ENCODE data around the gene PRKAR1A.

PRKAR1A gene

GRCh38 chr17:68599552-68600066 lies 87.4 kb downstream of the PRKAR1A start:
- H3F3A ChIP-seq (ENCODE audit: insufficient read depth) = no peaks in the 10 kb centered on the region
- H3K9ac ChIP-seq (ENCODE audit: low read length) = no peak overlapping the region
- no peaks in the 10 kb centered on the region for H3K9me2 ChIP-seq (replicated peaks; ENCODE audit: insufficient read depth, low read length)
- H3K36me3 ChIP-seq (ENCODE audit: low read length) = no peaks in the 10 kb centered on the region
- TF ChIP-seq CTCF (IDR thresholded peaks at IDR 0.05; ENCODE audit: insufficient read depth, low read length, poor library complexity, severe bottlenecking) (no peak), EZH2phosphoT487 (conservative IDR thresholded peaks at IDR 0.05; ENCODE audit: low read length) (no peak)
- no peak overlapping the region for H2AFZ ChIP-seq (ENCODE audit: low read depth, low read length, severe bottlenecking)
- H4K20me1 ChIP-seq (ENCODE audit: low read depth, low read length) = no peaks in the 10 kb centered on the region
- no peak overlapping the region for H3K4me3 ChIP-seq (ENCODE audit: insufficient read depth, low read length, poor library complexity, severe bottlenecking)
- no peaks in the 10 kb centered on the region for H3K9me3 ChIP-seq (ENCODE audit: insufficient read depth, low read length)
- no peak overlapping the region for H3K27ac ChIP-seq (ENCODE audit: low read depth, low read length)
- H3K27me3 ChIP-seq (ENCODE audit: low read length) = no peaks in the 10 kb centered on the region
- H3K4me2 ChIP-seq (ENCODE audit: low read depth, low read length, poor library complexity, severe bottlenecking) = no peak overlapping the region
- H3K79me2 ChIP-seq (ENCODE audit: insufficient read depth, low read length) = no peaks in the 10 kb centered on the region

- no peaks in the 10 kb centered on the region for H3K9me3 ChIP-seq (ENCODE audit: insufficient read depth, low read length)
- no peak overlapping the region for H3K27ac ChIP-seq (ENCODE audit: low read depth, low read length)
- no peak overlapping the region for H3K9ac ChIP-seq (ENCODE audit: low read length)
- H3K27me3 ChIP-seq (ENCODE audit: low read length) = no peaks in the 10 kb centered on the region
- no peaks in the 10 kb centered on the region for H4K20me1 ChIP-seq (ENCODE audit: low read depth, low read length)
- no peak overlapping the region for H3K4me2 ChIP-seq (ENCODE audit: low read depth, low read length, poor library complexity, severe bottlenecking)
- no peaks in the 10 kb centered on the region for H3K36me3 ChIP-seq (ENCODE audit: low read length)
- TF ChIP-seq EZH2phosphoT487 (conservative IDR thresholded peaks at IDR 0.05; ENCODE audit: low read length) = no peak
- no peak for TF ChIP-seq CTCF (IDR thresholded peaks at IDR 0.05; ENCODE audit: insufficient read depth, low read length, poor library complexity, severe bottlenecking)
- no peaks in the 10 kb centered on the region for H3K9me2 ChIP-seq (replicated peaks; ENCODE audit: insufficient read depth, low read length)
- no peak overlapping the region for H3K4me3 ChIP-seq (ENCODE audit: insufficient read depth, low read length, poor library complexity, severe bottlenecking)
- H2AFZ ChIP-seq (ENCODE audit: low read depth, low read length, severe bottlenecking) = no peak overlapping the region
- H3K79me2 ChIP-seq (ENCODE audit: insufficient read depth, low read length) = no peaks in the 10 kb centered on the region
- H3F3A ChIP-seq (ENCODE audit: insufficient read depth) = no peaks in the 10 kb centered on the region
Measured at GRCh38 chr17:68600067-68600930, 88.1 kb downstream of the PRKAR1A start.
